Pancreas (tissue), 10 donors: ENCODE measurements around the gene GMDS. TPM values are rescaled to one million over a fixed set of nuclear protein-coding genes. Genes with fewer than 3 reads are reported as not detected.

Experiments
- ATAC-seq, 4 donors: fragments of 200-7000 bp; cut with Tn5 transposase; one replicate each; pipeline versions ENCODE4 v1.8.0 to v1.9.1; 2020; ENCODE audit warnings: mild to moderate bottlenecking in 4 of 4, moderate library complexity in 4 of 4
- DNase-seq, 6 donors: peaks; one replicate each; pipeline ENCODE4 v3.0.0-alpha.2; 2020
- FAIRE-seq: peaks from 2 replicates; lab custom pipeline; 2012; peaks lifted over from hg19 to GRCh38; lab: Jason Lieb, UNC
- H3K27ac ChIP-seq, 4 donors: fragments of 200-600 bp; sonication (generic); 1 replicate in 3 of 4; 2 replicates in 1 of 4; pipeline versions ENCODE4 v1.5.0 to v1.8.0; 2020
- H3K27me3 ChIP-seq, 4 donors: fragments of 200-600 bp; one replicate each; pipeline ENCODE4 v1.8.0; 2021
- H3K36me3 ChIP-seq, 3 donors: fragments of 200-600 bp; sonication (generic) in 1 of 3; one replicate each; pipeline versions ENCODE4 v1.5.0 to v1.8.0; 2020 to 2021
- H3K4me1 ChIP-seq, 3 donors: fragments of 200-600 bp; one replicate each; pipeline ENCODE4 v1.8.0; 2021
- H3K4me3 ChIP-seq, 4 donors: fragments of 200-600 bp; sonication (generic) in 2 of 4; one replicate each; pipeline versions ENCODE4 v1.5.0 to v1.8.0; 2020 to 2021
- H3K9me3 ChIP-seq, 4 donors: fragments of 200-600 bp; one replicate each; pipeline ENCODE4 v1.8.0; 2021
- WGBS, 2 donors: extraction: QIAGEN DNeasy Blood & Tissue Kit; methylation state at CpG; one replicate each; pipeline ENCODE4 v1.1.7; 2013; 5-methylcytosine and 5-hydroxymethylcytosine counted together
- intact Hi-C, 3 donors: fragments of 100-400 bp; cut with DNase I; formaldehyde crosslinking; loops; one replicate each; pipeline versions ENCODE4 v1.11.1 to v1.14.2; 2022
- polyA plus RNA-seq, 2 donors: library from polyadenylated mRNA; stranded (reverse); fragments of 200-250 nt; gene quantifications; one replicate each; pipeline ENCODE4 v1.2.3, GENCODE V29; 2013
- total RNA-seq, 6 donors: library from RNA; stranded (reverse); fragmentation: NEBNext Ultra II Directional in 4 of 6; extraction: Animal tissue kit (Norgen Biotek cat#: 25700) in 4 of 6; gene quantifications; one replicate each; pipeline versions ENCODE4 v1.2.1 to v1.2.4, GENCODE V29; 2021 to 2023
- TF ChIP-seq, protein P1 (sequence below), 4 donors: fragments of 200-600 bp; sonication (generic) in 3 of 4; IDR thresholded peaks; one replicate each; pipeline versions ENCODE4 v1.5.0 to v1.8.0; 2021; ENCODE audit warnings: antibody characterized with exemption in 4 of 4
- donor health status: healthy with polysubstance abuse.
- donor health status: DM: no; HTN: no; CAD: no; lungs with moderate emphysema.
- donor health status: DM: no; HTN: no; CAD: no.
- donor health status: control.
- donor health status: control.
- donor health status: Bipolar disorder and iron deficiency.
- donor health status: DM: yes; HTN: yes; CAD: no.
- donor health status: DM: no; HTN: no; CAD: no.
- donor health status: DM: no; HTN: no; CAD: no.
- donor health status: DM: yes; HTN: yes; CAD: no.

The GMDS gene
- total and polyA plus RNA-seq, 8 donors: 7.6 to 40.8 (median 26.5) TPM

DNA sequence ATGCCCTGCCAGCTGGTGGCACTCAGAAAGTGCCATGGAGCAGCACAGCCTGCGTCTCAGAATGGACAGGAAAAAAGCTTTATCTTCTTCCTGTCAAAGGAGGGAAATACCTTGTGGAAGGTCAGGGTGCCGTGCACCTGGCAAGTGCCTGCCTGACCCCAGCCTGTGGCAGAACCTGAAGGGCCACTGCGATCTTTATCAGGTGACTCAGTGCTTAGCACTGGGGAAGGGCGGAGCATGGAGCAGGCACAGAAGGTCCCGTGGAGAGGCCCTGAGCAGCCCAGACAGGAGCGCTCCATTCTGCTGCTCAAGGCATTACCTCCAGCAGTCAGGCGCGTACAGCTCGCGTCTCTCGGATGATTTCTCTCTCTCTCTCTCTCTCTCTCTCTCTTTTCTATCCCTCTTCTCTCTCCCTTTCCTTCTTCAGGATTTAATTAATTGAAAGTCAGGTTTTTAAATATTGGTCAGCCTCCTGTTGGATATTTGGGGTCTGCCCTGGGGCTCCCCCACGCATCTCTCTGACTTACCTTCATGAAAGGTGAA is 604.0 kb downstream of the GMDS start:
- intact Hi-C loops: no loop called here
- Histone ChIP-seq H3K36me3 (no peaks in the 10 kb centered on the region), H3K9me3 (no peaks in the 10 kb centered on the region), H3K27ac (peak overlapping the region in 1 of 4 donors; percentile 31), H3K4me1 (peaks cover 9 to 13% (median 11%) of the 10 kb centered on the region in 3 donors), H3K27me3 (no peaks in the 10 kb centered on the region), H3K4me3 (no peak overlapping the region)
- TF ChIP-seq, protein P1, sequence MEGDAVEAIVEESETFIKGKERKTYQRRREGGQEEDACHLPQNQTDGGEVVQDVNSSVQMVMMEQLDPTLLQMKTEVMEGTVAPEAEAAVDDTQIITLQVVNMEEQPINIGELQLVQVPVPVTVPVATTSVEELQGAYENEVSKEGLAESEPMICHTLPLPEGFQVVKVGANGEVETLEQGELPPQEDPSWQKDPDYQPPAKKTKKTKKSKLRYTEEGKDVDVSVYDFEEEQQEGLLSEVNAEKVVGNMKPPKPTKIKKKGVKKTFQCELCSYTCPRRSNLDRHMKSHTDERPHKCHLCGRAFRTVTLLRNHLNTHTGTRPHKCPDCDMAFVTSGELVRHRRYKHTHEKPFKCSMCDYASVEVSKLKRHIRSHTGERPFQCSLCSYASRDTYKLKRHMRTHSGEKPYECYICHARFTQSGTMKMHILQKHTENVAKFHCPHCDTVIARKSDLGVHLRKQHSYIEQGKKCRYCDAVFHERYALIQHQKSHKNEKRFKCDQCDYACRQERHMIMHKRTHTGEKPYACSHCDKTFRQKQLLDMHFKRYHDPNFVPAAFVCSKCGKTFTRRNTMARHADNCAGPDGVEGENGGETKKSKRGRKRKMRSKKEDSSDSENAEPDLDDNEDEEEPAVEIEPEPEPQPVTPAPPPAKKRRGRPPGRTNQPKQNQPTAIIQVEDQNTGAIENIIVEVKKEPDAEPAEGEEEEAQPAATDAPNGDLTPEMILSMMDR (IDR thresholded peaks at IDR 0.05): no peak
- no peak for FAIRE-seq
- DNase-seq: peak; percentile 75 to 88 (median 84)
- ATAC-seq: peak; percentile 95 to 99 (median 98)
- 37 to 46% methylated on average over 12 of the region's 12 CpGs for WGBS, 2 donors

DNA sequence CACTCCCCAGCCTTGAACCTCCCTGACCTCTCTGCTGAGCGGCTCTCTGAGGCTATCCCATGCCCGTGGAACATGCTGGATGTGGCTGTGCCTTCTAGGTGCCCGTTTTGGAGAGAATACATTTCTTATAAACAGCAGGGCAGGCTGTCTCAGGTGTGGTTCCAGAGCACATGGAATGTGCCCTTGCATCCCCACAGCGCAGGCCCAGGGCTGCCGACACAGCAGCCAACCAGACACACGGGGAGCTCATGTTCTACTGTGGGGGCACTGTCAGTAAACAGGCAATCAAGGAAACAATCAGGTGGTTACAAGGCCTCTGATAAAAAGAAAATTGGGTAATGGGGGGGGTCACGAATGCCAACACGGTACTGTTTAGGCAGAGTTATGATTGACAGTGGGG is 604.9 kb downstream of the GMDS start:
- no peaks in the 10 kb centered on the region for H3K27me3 ChIP-seq
- TF ChIP-seq, protein P1 (IDR thresholded peaks at IDR 0.05): no peak
- H3K36me3 ChIP-seq: no peaks in the 10 kb centered on the region
- no peak overlapping the region for H3K4me3 ChIP-seq
- intact Hi-C loops: no loop called here
- 68 to 70% methylated on average over 8 of the region's 8 CpGs for WGBS, 2 donors
- H3K4me1 ChIP-seq: peaks cover 9 to 13% (median 11%) of the 10 kb centered on the region in 3 donors
- FAIRE-seq: no peak
- DNase-seq: no peak
- no peaks in the 10 kb centered on the region for H3K9me3 ChIP-seq
- no peak overlapping the region for H3K27ac ChIP-seq
- peak in 3 of 4 donors; percentile 7 to 21 (median 7) for ATAC-seq

DNA sequence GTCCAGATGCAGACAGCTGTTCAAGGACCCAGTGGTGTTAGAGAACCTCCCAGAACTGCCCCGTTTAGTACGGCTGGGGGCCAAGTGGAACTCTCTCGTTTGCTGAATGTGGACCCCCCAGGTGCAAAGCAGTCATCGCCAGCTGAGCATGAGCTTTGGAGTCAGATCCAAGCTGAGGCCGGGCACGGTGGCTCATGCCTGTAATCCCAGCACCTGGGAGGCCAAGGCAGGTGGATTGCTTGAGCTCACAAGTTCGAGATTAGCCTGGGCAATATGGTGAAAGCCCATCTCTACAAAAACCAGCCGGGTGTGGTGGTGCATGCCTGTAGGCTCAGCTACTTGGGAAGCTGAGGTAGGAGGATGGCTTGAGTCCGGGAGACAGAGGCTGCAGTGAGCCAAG is 606.0 kb downstream of the GMDS start:
- WGBS, 2 donors: 90 to 94% methylated on average over 9 of the region's 9 CpGs
- Histone ChIP-seq H3K27me3 (no peaks in the 10 kb centered on the region), H3K9me3 (no peaks in the 10 kb centered on the region), H3K36me3 (no peaks in the 10 kb centered on the region), H3K27ac (no peak overlapping the region), H3K4me1 (peaks cover 9 to 13% (median 11%) of the 10 kb centered on the region in 3 donors), H3K4me3 (no peak overlapping the region)
- intact Hi-C loops: no loop called here
- ATAC-seq (no peak), DNase-seq (no peak), FAIRE-seq (no peak)
- TF ChIP-seq, protein P1 (IDR thresholded peaks at IDR 0.05): no peak

DNA sequence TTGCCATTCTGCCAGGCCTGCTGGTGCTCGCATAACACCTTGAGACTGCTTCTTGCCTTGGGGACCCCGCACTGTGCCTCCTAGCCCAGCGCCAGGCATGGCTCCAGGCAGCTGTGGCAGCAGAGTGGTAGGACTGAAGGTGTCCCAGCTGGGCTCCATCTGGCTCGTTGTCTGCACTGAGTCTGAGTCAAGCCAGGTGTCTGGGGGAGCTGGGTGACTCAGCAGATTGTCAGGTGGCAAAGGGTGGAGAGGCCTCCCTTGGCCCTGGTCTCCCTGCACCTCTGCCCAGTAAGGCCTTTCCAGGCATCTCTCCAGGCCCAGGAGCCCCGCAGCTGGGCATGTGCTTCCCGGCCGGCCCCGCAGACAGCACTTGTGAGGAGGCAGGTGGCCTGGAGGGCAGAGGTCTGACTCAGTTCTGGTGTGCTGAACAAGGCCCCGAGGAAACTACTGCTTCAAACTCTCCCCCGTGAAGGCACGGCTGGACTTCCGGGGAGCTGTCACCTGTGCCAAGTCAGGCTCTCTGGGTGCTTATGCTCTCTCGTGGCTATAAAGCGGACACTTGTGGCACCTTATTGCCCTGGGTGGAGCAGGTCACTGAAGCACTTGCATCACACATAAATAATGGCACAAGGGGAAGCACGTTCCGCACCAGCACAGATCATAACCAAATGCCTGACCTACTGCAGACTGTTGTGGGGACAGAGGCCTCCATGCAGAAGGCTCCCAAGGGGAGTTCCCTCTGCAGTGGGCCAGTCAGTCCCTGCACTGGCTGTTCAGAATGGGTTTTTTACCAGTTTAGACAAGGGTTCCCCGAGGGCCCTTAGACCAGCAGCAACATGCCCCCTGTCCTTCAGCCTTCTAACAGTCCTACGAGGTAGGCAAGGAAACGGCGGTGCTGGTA is 608.2 kb downstream of the GMDS start:
- Histone ChIP-seq H3K36me3 (no peaks in the 10 kb centered on the region), H3K27ac (no peak overlapping the region), H3K27me3 (no peaks in the 10 kb centered on the region), H3K4me3 (no peak overlapping the region), H3K4me1 (peaks cover 9 to 13% (median 11%) of the 10 kb centered on the region in 3 donors), H3K9me3 (no peaks in the 10 kb centered on the region)
- no peak for FAIRE-seq
- DNase-seq: peak in 1 of 6 donors; percentile 56
- intact Hi-C loops: no loop called here
- peak in 3 of 4 donors; percentile 36 to 53 (median 47) for ATAC-seq
- TF ChIP-seq, protein P1 (IDR thresholded peaks at IDR 0.05): no peak
- WGBS, 2 donors: 81 to 88% methylated on average over 20 of the region's 20 CpGs
